HepG2 (cell line): ENCODE results near the gene RETREG2. TPM values are rescaled to one million over a fixed set of nuclear protein-coding genes. Genes with fewer than 3 reads are reported as not detected.

Experiments
- DPF2 ChIP-seq: sonication (generic); formaldehyde crosslinking; IDR thresholded peaks from 2 replicates; pipeline ENCODE4 v1.4.0; 2020; ENCODE audit warnings: mild to moderate bottlenecking, low read depth, missing genetic modification reagents, borderline replicate concordance
- GABPA ChIP-seq, 2 experiments: IDR thresholded peaks; 2 replicates each; pipeline ENCODE4 v1.6.1; 2011 to 2016; ENCODE audit warnings: low read depth in 2 of 2, low read length in 1 of 2, missing biosample characterization in 1 of 2, missing genetic modification characterization in 1 of 2
- KDM2A ChIP-seq: sonication (generic); formaldehyde crosslinking; IDR thresholded peaks from 2 replicates; pipeline ENCODE4 v1.4.0; 2020; ENCODE audit warnings: low read depth, missing genetic modification reagents, borderline replicate concordance
- KDM6A ChIP-seq: IDR thresholded peaks from 2 replicates; pipeline ENCODE4 v1.6.1; 2016; ENCODE audit warnings: low read depth
- KMT2A ChIP-seq: sonication (generic); formaldehyde crosslinking; IDR thresholded peaks from 2 replicates; pipeline ENCODE4 v1.4.0; 2020; ENCODE audit warnings: missing genetic modification reagents
- KMT2B ChIP-seq: IDR thresholded peaks from 2 replicates; pipeline ENCODE4 v1.6.1; 2016; ENCODE audit warnings: missing genetic modification reagents, missing compliant biosample characterization
- NFRKB ChIP-seq: fragments of 450-650 bp; IDR thresholded peaks from 2 replicates; pipeline ENCODE4 v1.6.1; 2017
- NKX3-1 ChIP-seq: sonication (generic); formaldehyde crosslinking; IDR thresholded peaks from 2 replicates; pipeline ENCODE4 v1.5.0; 2020; ENCODE audit warnings: missing genetic modification reagents
- RBM22 ChIP-seq: fragments of 200-400 bp; formaldehyde crosslinking; optimal IDR thresholded peaks from 2 replicates; pipeline ENCODE3; 2017; ENCODE audit warnings: mild to moderate bottlenecking, low read length, moderate library complexity
- TBX3 ChIP-seq: fragments of 450-650 bp; IDR thresholded peaks from 2 replicates; pipeline ENCODE4 v1.6.1; 2017; ENCODE audit warnings: antibody characterized with exemption, mild to moderate bottlenecking, inconsistent platforms, borderline replicate concordance
- TRIM24 ChIP-seq: sonication (generic); formaldehyde crosslinking; IDR thresholded peaks from 2 replicates; pipeline ENCODE4 v1.8.0; 2022; ENCODE audit warnings: mild to moderate bottlenecking, missing genetic modification reagents
- ZBTB42 ChIP-seq: sonication (generic); formaldehyde crosslinking; IDR thresholded peaks from 2 replicates; pipeline ENCODE4 v1.5.0; 2020; ENCODE audit warnings: mild to moderate bottlenecking, missing genetic modification reagents
- ZFP90 ChIP-seq: sonication (generic); formaldehyde crosslinking; IDR thresholded peaks from 2 replicates; pipeline ENCODE4 v1.8.0; 2022; ENCODE audit warnings: missing genetic modification reagents, mild to moderate bottlenecking, inconsistent platforms, borderline replicate concordance
- ZNF12 ChIP-seq: sonication (generic); formaldehyde crosslinking; IDR thresholded peaks from 2 replicates; pipeline ENCODE4 v1.5.0; 2020; ENCODE audit warnings: missing genetic modification reagents
- ZNF207 ChIP-seq: fragments of 450-650 bp; IDR thresholded peaks from 2 replicates; pipeline ENCODE4 v1.6.1; 2016; ENCODE audit warnings: antibody characterized with exemption, borderline replicate concordance
- ZNF446 ChIP-seq: sonication (generic); formaldehyde crosslinking; IDR thresholded peaks from 2 replicates; pipeline ENCODE4 v1.5.0; 2020; ENCODE audit warnings: mild to moderate bottlenecking, missing genetic modification reagents
- ZNF496 ChIP-seq: sonication (generic); formaldehyde crosslinking; IDR thresholded peaks from 2 replicates; pipeline ENCODE4 v1.8.1; 2023; ENCODE audit warnings: mild to moderate bottlenecking, moderate library complexity, missing genetic modification reagents; ENCODE audit not compliant: insufficient replicate concordance
- ZNF589 ChIP-seq: sonication (generic); formaldehyde crosslinking; conservative IDR thresholded peaks from 2 replicates; pipeline ENCODE4 v1.8.0; 2022; ENCODE audit warnings: mild to moderate bottlenecking, moderate library complexity, missing genetic modification reagents
- ZNF7 ChIP-seq: IDR thresholded peaks from 2 replicates; pipeline ENCODE4 v1.6.1; 2016; ENCODE audit warnings: missing biosample characterization, missing genetic modification reagents
- ZNF713 ChIP-seq: sonication (generic); formaldehyde crosslinking; IDR thresholded peaks from 2 replicates; pipeline ENCODE4 v1.4.0; 2020; ENCODE audit warnings: mild to moderate bottlenecking, missing genetic modification reagents
- polyA plus RNA-seq, 8 experiments: library from polyadenylated mRNA; depleted of rRNA in 3 of 8; stranded (reverse) in 7 of 8; unstranded in 1 of 8; fragments of >200 nt; fragmentation: Illumina TruSeq in 4 of 8; extraction: Trizol in 4 of 8; gene quantifications; 2 replicates each; pipeline versions ENCODE4 v1.2.1 to v1.2.3, GENCODE V29; 2011 to 2016; ENCODE audit warnings: low read depth in 4 of 8, missing spikeins in 1 of 8, mixed read lengths in 1 of 8; ENCODE audit not compliant: insufficient read depth in 1 of 8
- total RNA-seq, 5 experiments: library from RNA; depleted of rRNA; stranded (reverse); fragments of >200 nt; fragmentation: Illumina TruSeq; extraction: Trizol; gene quantifications; 2 replicates each; pipeline ENCODE4 v1.2.3, GENCODE V29; 2016; ENCODE audit warnings: low read depth in 1 of 5
- TF ChIP-seq, protein P1 (sequence below): sonication (generic); formaldehyde crosslinking; IDR thresholded peaks from 2 replicates; pipeline ENCODE4 v1.5.0; 2020; ENCODE audit warnings: mild to moderate bottlenecking, missing genetic modification reagents
- TF ChIP-seq, protein P2 (sequence below): sonication (generic); formaldehyde crosslinking; IDR thresholded peaks from 2 replicates; pipeline ENCODE4 v1.4.0; 2020; ENCODE audit warnings: mild to moderate bottlenecking, missing genetic modification reagents
- TF ChIP-seq, protein P3 (sequence below): sonication (generic); formaldehyde crosslinking; IDR thresholded peaks from 2 replicates; pipeline ENCODE4 v1.5.1; 2020; ENCODE audit warnings: missing genetic modification reagents, mild to moderate bottlenecking, borderline replicate concordance

RETREG2 gene
- total and polyA plus RNA-seq, 2 of the 13 experiments (the other 11 are each of a cell fraction or from before 2014, with no cell fraction given) = 86.0 to 134 TPM

DNA sequence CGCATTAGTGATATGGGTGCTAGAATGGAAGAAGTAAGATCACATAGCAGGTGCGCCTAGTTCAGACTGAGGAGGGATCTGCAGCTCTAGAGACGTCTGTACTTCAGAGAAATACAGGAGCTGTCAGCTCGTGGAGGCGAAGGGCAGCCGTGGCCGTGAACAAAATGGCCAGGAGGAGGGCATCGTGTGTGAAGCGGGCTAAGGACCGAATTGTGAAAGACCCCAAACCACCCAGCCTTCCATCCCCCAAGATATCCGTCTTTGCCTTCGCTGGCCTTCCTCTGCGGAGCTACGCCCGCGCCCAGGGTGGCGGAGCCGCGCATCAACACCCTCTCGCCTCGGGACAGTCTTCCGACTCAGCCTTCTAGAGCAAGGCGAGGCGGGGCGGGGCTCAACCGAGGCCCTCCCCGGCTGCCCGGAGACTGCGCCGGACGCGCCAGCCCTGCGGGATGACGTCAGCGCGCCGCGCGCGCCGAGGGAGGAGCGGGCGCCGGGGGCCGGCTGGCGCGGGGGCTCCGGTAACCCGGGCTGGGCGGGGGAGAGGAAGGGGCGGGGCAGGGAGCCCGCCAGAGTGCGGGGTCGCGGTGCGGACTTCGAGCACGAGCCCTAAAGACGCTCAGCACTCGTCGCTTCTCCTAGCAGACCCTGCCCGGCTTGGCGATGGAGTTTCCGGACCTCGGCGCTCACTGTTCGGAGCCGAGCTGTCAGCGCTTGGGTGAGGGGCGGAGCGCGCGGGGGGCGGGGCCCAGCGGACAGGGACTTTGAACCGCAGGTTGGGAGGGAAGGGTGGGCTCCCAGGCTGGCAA, 28.5 kb downstream of the RETREG2 start, which contains the start of gene ZFAND2B (continued):
- TF ChIP-seq DPF2 (no peak), TBX3 (no peak; the same call in 1 of the 2 replicates), ZNF446 (CRISPR knock-in tag) (no peak; the same call in 1 of the 2 replicates), ZNF12 (CRISPR knock-in tag) (no peak), TRIM24 (CRISPR knock-in tag) (no peak), GABPA (IDR thresholded peaks at IDR 0.05; ENCODE audit: low read depth, low read length) (no peak), GABPA (CRISPR knock-in tag; IDR thresholded peaks at IDR 0.05; ENCODE audit: low read depth) (peak; percentile 41), ZNF589 (CRISPR knock-in tag) (peak; percentile 72; the same call in 1 of the 2 replicates), RBM22 (peak; percentile 90), ZFP90 (CRISPR knock-in tag) (peak; percentile 83), KDM6A (CRISPR knock-in tag) (no peak), ZNF7 (CRISPR knock-in tag) (no peak), KDM2A (CRISPR knock-in tag) (peak; percentile 99), KMT2B (CRISPR knock-in tag) (peak; percentile 77; the same call in 1 of the 2 replicates), ZNF713 (CRISPR knock-in tag) (peak; percentile 64; the same call in 1 of the 2 replicates), ZNF496 (CRISPR knock-in tag) (no peak), NKX3-1 (no peak), ZBTB42 (no peak), KMT2A (peak; percentile 66), NFRKB (no peak), ZNF207 (no peak)
- TF ChIP-seq, protein P1, sequence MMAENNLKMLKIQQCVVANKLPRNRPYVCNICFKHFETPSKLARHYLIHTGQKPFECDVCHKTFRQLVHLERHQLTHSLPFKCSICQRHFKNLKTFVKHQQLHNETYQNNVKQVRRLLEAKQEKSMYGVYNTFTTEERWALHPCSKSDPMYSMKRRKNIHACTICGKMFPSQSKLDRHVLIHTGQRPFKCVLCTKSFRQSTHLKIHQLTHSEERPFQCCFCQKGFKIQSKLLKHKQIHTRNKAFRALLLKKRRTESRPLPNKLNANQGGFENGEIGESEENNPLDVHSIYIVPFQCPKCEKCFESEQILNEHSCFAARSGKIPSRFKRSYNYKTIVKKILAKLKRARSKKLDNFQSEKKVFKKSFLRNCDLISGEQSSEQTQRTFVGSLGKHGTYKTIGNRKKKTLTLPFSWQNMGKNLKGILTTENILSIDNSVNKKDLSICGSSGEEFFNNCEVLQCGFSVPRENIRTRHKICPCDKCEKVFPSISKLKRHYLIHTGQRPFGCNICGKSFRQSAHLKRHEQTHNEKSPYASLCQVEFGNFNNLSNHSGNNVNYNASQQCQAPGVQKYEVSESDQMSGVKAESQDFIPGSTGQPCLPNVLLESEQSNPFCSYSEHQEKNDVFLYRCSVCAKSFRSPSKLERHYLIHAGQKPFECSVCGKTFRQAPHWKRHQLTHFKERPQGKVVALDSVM (CRISPR knock-in tag) = no peak
- TF ChIP-seq, protein P2, sequence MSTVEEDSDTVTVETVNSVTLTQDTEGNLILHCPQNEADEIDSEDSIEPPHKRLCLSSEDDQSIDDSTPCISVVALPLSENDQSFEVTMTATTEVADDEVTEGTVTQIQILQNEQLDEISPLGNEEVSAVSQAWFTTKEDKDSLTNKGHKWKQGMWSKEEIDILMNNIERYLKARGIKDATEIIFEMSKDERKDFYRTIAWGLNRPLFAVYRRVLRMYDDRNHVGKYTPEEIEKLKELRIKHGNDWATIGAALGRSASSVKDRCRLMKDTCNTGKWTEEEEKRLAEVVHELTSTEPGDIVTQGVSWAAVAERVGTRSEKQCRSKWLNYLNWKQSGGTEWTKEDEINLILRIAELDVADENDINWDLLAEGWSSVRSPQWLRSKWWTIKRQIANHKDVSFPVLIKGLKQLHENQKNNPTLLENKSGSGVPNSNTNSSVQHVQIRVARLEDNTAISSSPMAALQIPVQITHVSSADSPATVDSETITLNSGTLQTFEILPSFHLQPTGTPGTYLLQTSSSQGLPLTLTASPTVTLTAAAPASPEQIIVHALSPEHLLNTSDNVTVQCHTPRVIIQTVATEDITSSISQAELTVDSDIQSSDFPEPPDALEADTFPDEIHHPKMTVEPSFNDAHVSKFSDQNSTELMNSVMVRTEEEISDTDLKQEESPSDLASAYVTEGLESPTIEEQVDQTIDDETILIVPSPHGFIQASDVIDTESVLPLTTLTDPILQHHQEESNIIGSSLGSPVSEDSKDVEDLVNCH (CRISPR knock-in tag) = 0 out of 2 replicates have a peak, but pooled peaks have one; percentile 78
- TF ChIP-seq, protein P3, sequence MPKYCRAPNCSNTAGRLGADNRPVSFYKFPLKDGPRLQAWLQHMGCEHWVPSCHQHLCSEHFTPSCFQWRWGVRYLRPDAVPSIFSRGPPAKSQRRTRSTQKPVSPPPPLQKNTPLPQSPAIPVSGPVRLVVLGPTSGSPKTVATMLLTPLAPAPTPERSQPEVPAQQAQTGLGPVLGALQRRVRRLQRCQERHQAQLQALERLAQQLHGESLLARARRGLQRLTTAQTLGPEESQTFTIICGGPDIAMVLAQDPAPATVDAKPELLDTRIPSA (CRISPR knock-in tag) = peak; percentile 87; the same call in 1 of the 2 replicates
